ENCODE measurements around the gene U2AF2.

Gene U2AF2

GRCh38 chr19:55654323-55654867 lies 440 bp upstream of the U2AF2 start:
- DNase-seq (ENCODE audit: extremely low read depth in 1 of 2, low read depth in 1 of 2) = peak; percentile 91 to 99

- DNase-seq (ENCODE audit: extremely low read depth in 1 of 2, low read depth in 1 of 2) = no peak
Observed at GRCh38 chr19:55655648-55656040, 809 bp downstream of the U2AF2 start.

- DNase-seq (ENCODE audit: extremely low read depth in 1 of 2, low read depth in 1 of 2) = no peak
Observed at GRCh38 chr19:55656552-55656951, 1.7 kb downstream of the U2AF2 start.

GRCh38 chr19:55656988-55657747 lies 2.3 kb downstream of the U2AF2 start:
- no peak for DNase-seq (ENCODE audit: extremely low read depth in 1 of 2, low read depth in 1 of 2)

- no peak for DNase-seq (ENCODE audit: extremely low read depth in 1 of 2, low read depth in 1 of 2)
Observed at GRCh38 chr19:55658846-55659459, 4.1 kb downstream of the U2AF2 start.

- no peak for DNase-seq (ENCODE audit: extremely low read depth in 1 of 2, low read depth in 1 of 2)
Observed at GRCh38 chr19:55659822-55660221, 5.0 kb downstream of the U2AF2 start.

GRCh38 chr19:55660404-55660803 lies 5.6 kb downstream of the U2AF2 start:
- no peak for DNase-seq (ENCODE audit: extremely low read depth in 1 of 2, low read depth in 1 of 2)

- DNase-seq (ENCODE audit: extremely low read depth in 1 of 2, low read depth in 1 of 2) = no peak
Observed at GRCh38 chr19:55660991-55661390, 6.2 kb downstream of the U2AF2 start.

- DNase-seq (ENCODE audit: extremely low read depth in 1 of 2, low read depth in 1 of 2) = no peak
Observed at GRCh38 chr19:55661826-55662225, 7.0 kb downstream of the U2AF2 start.

- no peak for DNase-seq (ENCODE audit: extremely low read depth in 1 of 2, low read depth in 1 of 2)
Observed at GRCh38 chr19:55663846-55664536, 9.2 kb downstream of the U2AF2 start.

GRCh38 chr19:55666343-55667005 lies 11.6 kb downstream of the U2AF2 start:
- no peak for DNase-seq (ENCODE audit: extremely low read depth in 1 of 2, low read depth in 1 of 2)

GRCh38 chr19:55667006-55667381 lies 12.2 kb downstream of the U2AF2 start:
- DNase-seq (ENCODE audit: extremely low read depth in 1 of 2, low read depth in 1 of 2) = no peak

GRCh38 chr19:55667511-55667910 lies 12.7 kb downstream of the U2AF2 start:
- DNase-seq (ENCODE audit: extremely low read depth in 1 of 2, low read depth in 1 of 2) = no peak

- DNase-seq (ENCODE audit: extremely low read depth in 1 of 2, low read depth in 1 of 2) = no peak
Observed at GRCh38 chr19:55667958-55668357, 13.1 kb downstream of the U2AF2 start.

- DNase-seq (ENCODE audit: extremely low read depth in 1 of 2, low read depth in 1 of 2) = no peak
Observed at GRCh38 chr19:55668603-55669348, 13.9 kb downstream of the U2AF2 start.

- no peak for DNase-seq (ENCODE audit: extremely low read depth in 1 of 2, low read depth in 1 of 2)
Observed at GRCh38 chr19:55669418-55670279, 14.8 kb downstream of the U2AF2 start.

- no peak for DNase-seq (ENCODE audit: extremely low read depth in 1 of 2, low read depth in 1 of 2)
Observed at GRCh38 chr19:55670280-55671053, 15.6 kb downstream of the U2AF2 start.

GRCh38 chr19:55671054-55671378 lies 16.2 kb downstream of the U2AF2 start:
- no peak for DNase-seq (ENCODE audit: extremely low read depth in 1 of 2, low read depth in 1 of 2)

- no peak for DNase-seq (ENCODE audit: extremely low read depth in 1 of 2, low read depth in 1 of 2)
Observed at GRCh38 chr19:55672418-55672817, 17.6 kb downstream of the U2AF2 start.

Data from activated CD8-positive, alpha-beta memory T cell treated with anti-CD3 and anti-CD28 coated beads for 1 hour (primary cell).